HG02885 (cell line): ENCODE data around the gene RAB4A.

Experiments used
- ATAC-seq: cut with Tn5 transposase; IDR thresholded peaks from one replicate; pipeline ENCODE4 v1.9.1; 2021; ENCODE audit warnings: mild to moderate bottlenecking; ENCODE audit not compliant: unreplicated experiment, poor library complexity

Gene RAB4A

DNA sequence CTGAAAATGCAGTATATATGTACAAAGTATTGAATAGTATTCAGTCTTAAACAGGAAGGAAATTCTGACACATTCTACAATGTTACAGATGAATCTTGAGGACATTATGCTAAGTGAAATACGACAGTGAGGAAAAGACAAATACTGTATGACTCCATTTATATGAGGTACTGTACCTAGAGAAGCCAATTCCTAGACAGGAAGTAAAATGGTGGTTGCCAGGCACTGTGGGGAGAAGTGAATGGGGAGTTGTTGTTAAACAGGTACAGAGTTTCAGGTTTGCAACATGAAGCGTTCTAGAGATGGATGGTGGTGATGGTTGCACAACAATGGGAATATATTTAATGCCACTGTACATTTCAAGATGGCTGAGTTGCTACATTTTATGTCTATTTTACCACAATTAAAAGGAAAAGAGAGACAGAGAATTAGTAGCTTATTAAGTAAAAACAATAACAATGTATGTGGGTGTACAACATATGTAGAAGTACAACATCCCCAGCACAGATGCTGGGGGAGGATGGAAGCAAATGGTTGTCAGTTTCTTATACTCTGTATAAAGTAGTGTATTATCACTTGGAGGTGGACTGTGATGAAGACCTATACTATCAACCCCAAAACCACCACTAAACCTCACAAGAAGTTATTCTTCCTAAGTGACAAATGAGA lies 3.9 kb upstream of the RAB4A start:
- no peak for ATAC-seq

DNA sequence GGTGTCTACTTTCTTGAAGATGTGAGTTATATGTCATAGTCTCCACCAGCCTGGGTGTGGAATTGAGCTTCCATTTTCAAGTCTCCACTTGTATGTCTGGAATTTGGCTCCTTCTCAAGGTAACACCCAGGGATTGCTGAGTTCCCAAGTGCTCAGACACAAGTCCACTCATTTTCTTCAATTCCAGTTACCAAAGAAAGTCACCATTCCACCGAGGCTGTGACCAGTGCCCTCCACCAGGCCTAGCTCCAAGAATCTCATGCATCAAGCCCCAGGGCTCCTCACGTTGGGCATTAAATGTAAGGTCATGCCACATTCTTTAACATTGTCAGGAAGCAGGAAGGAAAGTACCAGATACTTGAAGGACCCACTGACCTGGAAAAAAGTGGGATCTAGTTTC lies 2.4 kb upstream of the RAB4A start:
- no peak for ATAC-seq

DNA sequence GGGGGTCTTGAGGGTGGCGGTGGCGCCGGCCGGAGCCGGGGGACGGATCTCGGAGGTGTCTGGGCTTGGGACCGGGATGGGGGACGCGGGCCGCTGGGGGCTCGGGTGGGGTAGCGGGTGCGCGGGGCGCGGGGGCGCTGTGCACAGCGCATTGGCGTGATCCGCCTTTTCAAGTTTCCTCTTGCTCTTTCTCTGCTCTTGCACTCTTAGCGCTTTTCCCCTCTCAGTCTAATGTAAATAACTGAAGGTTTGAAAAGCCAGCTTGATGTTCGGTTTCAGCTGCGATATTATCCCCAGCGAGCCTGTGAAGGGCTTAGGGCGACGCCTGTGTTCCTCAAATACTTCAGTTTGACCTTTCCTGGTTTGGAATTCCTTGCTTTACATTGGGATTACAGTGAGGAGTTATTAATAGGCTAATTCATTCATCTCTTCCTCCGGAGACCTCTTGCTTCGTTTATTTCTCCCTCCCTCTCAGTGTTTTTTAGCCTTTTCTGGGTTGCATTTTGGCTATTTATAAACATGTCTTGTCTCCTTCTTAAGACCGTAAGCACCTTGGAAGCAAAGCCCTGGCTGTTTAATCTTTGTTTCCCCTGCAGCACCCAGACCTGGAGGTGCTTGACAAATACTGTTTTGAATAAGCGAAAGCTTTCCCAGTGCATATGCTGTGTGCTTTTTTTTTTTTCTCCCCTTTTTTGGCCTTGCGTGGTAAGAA lies 693 bp downstream of the RAB4A start:
- peak; percentile 52 for ATAC-seq

DNA sequence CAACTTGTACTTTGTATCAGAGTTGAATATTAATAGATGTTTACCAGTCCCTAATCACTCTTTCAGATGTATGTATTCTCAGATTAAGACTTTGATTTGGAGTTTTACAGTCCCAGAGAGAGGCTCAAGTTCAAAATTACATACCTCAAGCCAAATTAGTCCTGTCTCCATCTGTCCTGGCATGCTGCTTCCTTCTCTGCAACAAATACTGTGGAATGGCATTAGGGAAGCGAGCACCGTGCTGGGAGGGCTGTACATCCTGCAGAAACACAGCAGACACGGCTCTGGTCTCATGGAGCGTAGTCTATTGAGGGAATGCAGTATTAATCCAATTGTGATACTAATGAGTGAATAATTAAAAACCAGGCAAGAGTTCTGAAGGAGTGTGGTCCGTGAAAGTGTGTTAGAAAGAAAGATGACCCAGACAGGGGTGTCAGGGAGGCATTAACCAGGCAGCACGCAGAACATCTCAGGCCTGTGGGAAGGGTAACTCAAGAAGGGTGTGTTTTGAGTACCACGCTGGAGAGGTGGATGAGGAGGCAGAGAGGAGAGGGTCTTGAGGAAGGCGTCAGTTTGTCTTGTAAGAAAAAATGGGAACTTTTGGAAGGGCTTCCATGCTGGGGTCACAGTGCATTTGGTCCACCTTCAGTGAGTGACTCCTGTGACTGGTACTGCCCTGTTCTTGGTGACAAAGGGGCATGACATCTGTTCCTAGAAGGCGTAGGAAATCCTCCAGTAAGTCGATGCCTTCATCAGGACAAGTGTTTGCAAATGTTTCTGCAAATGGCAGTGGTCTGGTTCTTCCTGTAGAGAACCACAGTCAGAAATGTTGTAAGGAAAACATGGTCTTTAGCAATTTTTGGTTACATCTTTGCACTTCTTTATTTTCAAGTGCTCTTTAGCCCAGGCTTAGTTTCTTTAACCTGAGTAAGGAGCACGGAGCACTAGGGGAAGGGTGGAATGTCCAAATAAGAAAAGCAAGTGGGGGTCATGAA lies 1.6 kb downstream of the RAB4A start:
- ATAC-seq: no peak

DNA sequence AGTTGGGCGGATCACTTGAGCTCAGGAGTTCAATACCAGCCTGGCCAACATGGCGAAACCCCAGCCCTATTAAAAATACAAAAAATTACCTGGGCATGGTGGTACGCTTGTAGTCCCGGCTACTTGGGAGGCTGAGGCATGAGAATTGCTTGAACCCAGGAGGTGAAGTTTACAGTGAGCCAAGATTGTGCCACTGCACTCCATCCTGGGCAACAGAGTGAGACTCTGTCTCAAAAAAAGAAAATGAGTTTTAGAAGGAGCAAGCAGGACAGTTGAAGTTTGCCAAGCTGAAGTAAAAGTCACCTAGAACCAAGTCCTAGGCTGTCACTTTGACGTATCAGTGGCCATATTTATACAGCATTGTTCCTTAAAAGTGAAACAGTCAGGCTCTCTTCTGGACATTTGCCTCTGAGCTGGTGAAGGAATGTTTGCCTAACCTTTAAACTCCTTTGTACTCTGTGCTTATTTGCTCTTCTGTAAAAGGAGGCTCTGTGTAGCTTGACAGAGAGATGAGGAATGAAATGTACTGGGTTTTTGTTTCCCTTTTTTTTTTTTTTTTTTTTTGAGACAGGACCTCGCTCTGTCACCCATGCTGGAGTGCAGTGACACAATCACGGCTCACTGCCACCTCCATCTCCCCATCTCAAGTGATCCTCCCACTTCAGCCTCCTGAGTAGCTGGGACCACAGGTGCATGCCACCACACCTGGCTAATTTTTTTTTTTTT lies 2.8 kb downstream of the RAB4A start:
- no peak for ATAC-seq

DNA sequence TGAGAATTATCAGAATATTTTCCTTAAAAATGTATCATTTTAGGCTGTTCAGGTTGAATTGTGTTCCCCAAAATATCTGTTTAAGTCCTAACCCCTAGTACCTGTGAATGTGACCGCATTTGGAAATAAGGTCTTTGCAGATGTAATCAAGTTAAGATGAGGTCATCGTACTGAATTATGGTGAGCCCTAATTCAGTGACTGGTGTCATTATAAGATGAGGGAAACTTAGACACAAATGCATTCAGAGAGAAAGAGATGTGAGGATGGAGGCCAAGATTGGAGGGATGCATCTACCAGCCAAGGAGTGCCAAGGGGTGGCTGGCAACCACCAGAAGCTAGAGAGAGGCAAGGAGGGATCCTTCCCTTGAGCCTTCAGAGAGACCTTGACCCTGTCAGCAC lies 4.1 kb downstream of the RAB4A start:
- no peak for ATAC-seq

DNA sequence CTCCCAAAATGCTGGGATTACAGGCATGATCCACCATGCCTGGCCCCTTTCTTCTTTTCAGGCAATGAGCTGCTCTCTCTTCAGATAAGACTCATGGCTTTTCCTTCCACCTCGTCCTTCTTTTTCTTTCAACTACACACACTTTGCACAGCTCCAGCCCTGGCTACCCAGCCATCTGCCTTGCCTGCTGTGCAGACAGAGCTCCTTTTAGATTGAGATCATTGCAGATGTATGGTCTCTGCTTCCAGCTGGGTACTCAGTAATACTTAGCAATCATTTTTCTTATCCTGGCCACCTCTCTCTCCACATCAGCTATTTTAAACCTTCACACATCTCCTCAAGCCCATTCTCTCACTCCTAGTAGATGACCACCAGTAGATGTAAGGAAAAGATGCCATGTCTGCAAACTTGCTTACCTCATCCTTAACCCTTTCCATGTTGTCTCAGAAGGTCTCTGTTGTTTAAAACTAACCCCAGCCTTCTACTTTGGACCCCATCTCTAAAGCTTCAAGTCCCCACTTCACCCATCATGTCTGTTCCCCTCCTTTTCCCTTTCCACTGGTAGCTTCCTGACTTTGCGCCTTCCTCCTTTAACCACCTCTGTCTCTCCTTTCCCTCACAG lies 7.3 kb downstream of the RAB4A start:
- ATAC-seq: no peak

DNA sequence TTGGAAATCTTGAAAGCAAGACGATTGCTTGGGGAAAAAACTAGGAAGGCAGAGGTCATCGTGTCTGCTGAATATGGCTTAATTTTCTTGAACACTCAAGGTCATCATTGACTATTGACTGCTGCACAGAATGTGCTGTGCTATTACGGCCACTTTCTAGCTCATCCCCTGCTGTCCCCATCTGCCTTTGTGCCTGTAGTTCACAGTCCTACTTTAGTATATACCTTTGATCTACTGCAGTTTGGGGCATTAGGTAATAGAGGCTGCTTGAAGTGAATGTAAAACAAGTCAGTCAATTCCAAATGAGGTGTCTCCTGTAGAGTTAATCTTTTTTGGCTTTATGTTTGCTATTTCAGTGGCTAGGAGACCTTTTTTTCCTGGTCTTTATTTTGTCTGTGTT lies 8.3 kb downstream of the RAB4A start:
- ATAC-seq: no peak

DNA sequence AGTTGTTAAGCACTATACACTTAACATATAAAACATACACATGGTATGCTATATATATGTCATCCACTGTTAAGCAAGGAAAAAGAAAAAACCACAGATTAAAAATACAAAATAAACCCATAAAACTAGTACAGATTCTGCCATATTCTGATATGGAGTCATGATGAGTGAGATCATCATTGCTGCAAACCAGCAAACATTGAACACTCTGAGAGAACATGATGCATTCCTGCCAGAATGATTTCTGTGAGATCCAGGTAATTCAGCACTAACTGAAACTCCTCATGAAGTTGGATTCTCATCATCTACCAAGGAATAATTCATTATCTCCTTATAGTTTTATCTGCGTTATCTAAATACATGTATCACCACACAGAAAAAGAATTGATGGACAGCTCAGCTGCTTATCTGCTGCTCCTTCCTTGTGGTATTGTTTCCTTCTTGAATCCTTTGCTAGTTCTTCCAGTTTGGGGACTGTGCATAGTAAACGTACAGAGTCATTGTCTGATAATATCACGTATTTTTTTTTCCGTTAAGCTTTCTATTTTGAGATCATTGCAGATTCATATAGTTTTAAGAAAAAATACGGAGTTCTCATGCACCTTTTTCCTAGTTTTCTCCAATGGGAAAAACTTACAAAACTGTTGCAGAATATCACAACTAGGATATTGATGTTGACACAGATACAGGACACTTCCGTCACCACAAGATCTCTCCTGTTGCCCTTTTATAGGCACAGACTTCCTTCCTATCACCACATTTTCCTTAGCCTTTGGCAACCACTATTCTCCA lies 9.3 kb downstream of the RAB4A start:
- ATAC-seq: no peak

DNA sequence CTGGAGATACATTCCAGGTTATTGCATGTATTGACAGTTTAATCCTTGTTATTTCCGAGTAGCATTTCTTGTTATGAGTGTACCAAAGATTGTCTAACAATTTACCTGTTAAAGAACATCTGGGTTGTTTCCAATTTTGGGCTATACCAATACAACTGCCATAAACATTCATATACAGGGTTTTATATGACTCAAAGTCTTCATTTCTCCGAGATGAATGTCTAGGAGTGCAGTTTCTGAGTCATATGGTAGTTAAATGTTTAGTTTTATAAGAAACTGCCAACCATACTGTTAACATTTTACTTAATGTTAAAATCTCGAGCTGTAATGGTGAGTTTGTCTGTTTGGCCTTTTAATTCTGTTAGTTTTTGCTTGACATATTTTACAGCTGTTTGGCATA lies 10.0 kb downstream of the RAB4A start:
- no peak for ATAC-seq

DNA sequence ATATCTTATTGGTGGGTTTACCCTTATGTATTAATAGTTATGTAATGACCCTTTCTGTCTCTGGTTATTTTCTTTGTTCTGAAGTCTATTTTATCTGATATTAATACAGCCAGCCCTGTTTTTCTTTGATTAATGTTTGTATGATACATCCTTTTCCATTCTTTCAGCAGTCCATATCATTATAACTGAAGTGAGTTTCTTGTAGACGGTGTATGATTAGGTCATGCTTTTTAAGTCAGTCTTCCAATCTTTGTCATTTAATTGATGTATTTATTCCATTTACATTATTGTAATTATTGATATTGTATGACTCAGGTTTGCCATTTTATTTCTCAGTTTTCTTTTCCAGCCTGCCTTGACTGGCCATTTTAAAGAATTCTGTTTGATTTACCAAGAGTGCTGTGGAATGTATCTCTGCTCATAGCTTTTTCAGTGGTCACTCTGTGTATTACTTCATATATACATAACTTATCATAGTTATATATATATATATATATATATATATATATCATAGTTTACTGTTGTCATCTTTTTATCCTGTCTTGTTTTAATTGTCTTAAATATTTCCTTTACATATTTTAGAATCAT lies 10.5 kb downstream of the RAB4A start:
- ATAC-seq: no peak

DNA sequence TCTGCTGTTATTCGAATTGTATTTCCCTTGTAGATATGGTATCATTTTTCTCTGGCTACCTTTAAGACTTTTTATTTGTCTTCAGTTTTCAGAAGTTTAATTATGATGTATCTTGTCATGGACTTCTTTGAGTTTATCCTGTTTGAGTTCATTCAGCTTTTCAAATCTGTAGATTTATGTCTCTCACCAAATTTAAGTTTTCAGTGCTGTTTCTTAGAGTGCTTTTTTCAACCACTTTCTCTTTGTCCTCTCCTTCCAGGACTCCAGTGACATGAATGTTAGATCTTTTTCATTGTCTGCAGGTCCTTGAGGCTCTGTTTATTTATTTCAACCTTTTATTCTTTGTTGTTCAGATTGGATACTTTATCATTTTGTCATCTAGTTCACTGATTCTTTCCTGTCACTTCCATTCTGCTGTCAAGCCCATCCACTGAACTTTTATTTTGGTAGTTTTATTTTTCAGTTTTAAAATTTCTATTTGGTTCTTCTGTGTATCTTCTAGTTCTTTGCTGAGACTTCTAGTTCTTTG lies 11.4 kb downstream of the RAB4A start:
- no peak for ATAC-seq

DNA sequence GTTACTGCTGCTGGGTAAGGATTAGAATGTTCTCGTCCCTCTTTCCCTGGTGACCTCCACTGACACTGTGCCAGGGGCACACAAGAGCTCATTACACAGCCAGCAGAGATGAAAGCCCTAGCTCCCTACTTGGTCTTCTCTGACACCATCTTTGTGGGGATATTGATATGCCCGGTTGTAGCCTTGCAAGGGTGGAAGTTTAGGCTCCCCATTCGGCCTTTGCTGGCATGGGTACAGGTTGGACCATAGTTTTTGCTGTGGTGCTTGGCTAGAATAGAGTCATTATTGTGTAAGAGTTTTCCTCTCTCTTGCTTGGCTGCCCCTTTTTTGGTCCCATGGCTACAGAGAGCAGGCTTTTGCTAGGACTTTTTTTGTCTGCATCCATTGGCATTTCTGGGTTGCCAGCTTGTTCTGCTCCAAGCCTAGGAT lies 12.3 kb downstream of the RAB4A start:
- no peak for ATAC-seq

DNA sequence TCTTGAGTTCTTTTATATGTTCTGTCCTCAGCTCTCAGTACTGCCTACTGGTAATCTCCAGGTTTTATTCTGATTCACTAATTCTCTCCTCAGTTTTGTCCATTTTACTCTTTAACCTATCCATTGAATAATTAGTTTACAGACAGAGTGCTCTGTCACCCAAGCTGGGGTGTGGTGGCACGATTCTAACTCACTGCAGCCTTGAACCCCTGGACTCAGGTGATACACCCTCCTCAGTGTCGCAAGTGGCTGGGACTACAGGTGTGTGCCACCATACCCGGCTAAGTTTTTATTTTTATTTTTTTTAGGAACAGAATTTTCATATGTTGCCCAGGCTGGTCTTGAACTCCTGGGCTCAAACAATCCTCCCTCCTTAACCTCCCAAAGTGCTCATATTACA lies 14.0 kb downstream of the RAB4A start:
- no peak for ATAC-seq

DNA sequence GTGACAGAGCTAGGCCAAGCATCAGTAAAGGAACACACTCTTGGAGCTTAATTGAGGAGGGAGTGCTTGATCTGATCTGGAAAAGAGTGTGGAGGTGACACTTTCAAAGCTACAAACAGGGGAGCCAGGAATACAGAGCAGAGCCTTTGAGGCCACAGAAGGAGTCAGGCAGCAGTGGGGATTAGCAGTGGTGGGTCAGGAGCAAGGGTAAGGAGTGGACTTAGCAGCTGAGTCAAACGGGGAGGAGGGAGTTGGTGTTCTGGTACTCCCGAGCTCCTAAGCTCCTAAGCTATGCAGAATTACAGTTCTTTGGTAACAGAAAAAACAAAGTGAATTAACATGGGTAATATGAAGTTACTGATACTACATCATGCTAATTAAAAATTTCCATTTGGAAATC lies 14.5 kb downstream of the RAB4A start:
- ATAC-seq: no peak

DNA sequence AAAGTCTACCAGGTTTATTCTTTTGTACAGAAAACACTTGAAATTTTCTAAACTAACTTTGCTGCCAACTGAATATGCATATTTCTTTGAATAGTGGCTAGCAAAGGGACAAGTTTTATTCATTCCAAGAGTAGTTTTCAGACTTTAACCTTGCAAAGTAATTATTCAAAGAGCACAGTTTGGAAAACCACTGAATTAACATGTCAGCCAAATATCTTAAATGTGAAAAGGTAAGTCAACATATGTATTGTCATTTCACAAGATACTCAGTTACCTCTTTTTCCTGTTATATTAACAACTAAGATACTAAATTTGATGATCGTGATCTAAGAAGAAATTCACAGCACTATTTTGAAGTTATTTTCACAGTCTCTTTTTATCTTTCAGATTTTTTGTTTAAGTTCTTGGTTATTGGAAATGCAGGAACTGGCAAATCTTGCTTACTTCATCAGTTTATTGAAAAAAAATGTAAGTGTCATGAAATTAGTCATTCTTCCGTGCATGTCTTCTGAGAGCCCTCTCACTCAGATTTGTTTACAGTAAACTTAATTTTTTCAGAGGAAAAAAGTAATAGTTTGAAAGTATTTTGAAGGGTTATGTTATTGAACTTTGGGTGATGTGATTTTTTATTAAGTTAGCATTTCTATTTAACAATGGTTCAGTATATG lies 15.3 kb downstream of the RAB4A start:
- ATAC-seq: no peak

DNA sequence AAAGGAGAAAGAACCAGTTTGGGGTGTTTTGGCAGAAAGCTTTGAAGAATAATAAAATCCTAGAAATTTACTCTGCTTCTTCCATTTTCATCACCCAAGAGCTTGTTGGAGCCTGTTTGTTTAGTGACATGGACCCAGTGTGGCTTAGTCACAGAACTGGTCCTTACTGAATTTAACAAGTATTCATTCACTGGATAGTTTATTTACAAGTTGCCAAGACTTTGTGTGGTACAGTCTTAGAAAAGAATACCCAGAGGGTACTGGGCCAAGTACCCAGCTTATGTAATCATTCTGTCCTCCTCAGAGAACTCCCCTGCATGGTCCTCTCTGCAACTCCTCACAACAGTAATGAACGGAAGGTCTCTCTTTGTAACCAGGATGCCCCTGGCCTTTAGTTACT lies 16.4 kb downstream of the RAB4A start:
- no peak for ATAC-seq

DNA sequence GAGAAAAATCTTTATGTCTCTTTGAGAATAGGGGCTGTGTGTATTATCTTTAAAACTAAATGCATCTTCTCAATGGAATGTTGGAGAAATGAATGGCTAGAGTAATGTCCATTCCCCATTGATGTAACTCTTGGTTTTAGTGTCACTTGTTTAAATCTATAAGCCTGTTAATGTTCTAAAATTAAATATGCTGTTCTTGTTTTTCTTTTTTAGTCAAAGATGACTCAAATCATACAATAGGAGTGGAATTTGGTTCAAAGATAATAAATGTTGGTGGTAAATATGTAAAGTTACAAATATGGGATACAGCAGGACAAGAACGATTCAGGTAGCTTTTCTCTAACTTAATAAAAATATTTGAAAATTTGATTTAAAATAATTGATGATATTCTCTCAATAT lies 17.6 kb downstream of the RAB4A start:
- ATAC-seq: no peak
